Measurements from ENCODE around the gene CLEC4M. TPM values are rescaled to one million over a fixed set of nuclear protein-coding genes. Genes with fewer than 3 reads are reported as not detected.

Gene CLEC4M
- total RNA-seq, 4 donors from 2014 or later, result 0.13 TPM; not detected in 3

DNA sequence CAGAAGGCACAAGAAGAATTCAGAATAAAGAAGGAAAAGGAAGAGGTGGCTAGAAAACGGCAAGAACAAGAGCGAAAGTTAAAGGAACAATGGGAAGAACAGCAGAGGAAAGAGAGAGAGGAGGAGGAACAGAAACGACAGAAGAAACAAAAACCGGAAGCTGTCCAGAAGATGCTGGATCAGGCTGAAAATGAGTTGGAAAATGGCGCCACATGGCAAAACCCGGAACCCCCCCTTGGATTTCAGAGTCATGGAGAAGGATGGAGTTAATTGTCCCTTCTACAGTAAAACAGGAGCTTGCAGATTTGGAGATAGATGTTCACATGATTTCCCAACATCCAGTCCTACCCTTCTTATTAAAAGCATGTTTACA lies 22.4 kb upstream of the CLEC4M start:
- H3K36me3 ChIP-seq, result no peaks in the 10 kb centered on the region
- H3K4me3 ChIP-seq (replicated peaks in 1 of 3), result no peak overlapping the region
- 70 to 83% methylated on average over 6 of the region's 6 CpGs for WGBS, 2 donors
- no peaks in the 10 kb centered on the region for H3K9me3 ChIP-seq
- no peaks in the 10 kb centered on the region for H3K4me1 ChIP-seq
- intact Hi-C loops (cut with DNase I), result no loop called here
- no peak overlapping the region for H3K27ac ChIP-seq
- no peak for DNase-seq
- H3K27me3 ChIP-seq, result no peaks in the 10 kb centered on the region
- no peak for TF ChIP-seq POLR2A (IDR thresholded peaks at IDR 0.05)
- TF ChIP-seq, protein P1, sequence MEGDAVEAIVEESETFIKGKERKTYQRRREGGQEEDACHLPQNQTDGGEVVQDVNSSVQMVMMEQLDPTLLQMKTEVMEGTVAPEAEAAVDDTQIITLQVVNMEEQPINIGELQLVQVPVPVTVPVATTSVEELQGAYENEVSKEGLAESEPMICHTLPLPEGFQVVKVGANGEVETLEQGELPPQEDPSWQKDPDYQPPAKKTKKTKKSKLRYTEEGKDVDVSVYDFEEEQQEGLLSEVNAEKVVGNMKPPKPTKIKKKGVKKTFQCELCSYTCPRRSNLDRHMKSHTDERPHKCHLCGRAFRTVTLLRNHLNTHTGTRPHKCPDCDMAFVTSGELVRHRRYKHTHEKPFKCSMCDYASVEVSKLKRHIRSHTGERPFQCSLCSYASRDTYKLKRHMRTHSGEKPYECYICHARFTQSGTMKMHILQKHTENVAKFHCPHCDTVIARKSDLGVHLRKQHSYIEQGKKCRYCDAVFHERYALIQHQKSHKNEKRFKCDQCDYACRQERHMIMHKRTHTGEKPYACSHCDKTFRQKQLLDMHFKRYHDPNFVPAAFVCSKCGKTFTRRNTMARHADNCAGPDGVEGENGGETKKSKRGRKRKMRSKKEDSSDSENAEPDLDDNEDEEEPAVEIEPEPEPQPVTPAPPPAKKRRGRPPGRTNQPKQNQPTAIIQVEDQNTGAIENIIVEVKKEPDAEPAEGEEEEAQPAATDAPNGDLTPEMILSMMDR (IDR thresholded peaks at IDR 0.05), result no peak

DNA sequence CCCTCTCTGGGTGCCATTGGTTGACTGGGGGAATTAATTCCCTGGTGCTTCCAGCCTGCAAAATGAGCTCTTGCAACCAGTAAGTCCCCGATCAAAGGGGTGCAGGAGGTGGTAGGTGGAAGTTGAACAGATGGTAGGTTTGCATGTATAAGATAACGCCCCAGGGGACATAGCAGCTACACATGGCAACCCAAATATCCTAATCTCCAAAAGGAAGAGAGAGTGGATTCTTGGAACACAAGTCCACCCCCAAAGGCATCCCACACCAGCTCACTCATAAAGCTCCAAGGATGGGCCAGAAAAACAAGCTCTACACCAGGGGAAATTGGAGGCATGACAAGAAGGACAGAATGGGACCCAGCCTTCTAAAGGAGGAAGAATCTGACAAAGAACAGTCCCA lies 20.5 kb upstream of the CLEC4M start:
- DNase-seq, result no peak
- Histone ChIP-seq H3K27ac (no peak overlapping the region), H3K36me3 (no peaks in the 10 kb centered on the region), H3K4me1 (no peaks in the 10 kb centered on the region), H3K4me3 (replicated peaks in 1 of 3) (no peak overlapping the region), H3K9me3 (no peaks in the 10 kb centered on the region), H3K27me3 (no peaks in the 10 kb centered on the region)
- 73 to 76% methylated on average over 2 of the region's 2 CpGs for WGBS, 2 donors
- intact Hi-C loops (cut with DNase I), result no loop called here
- TF ChIP-seq, protein P1 (IDR thresholded peaks at IDR 0.05), result no peak
- no peak for TF ChIP-seq POLR2A (IDR thresholded peaks at IDR 0.05)

GRCh38 chr19:7742991-7743390 lies 20.1 kb upstream of the CLEC4M start:
- no peak for TF ChIP-seq POLR2A (IDR thresholded peaks at IDR 0.05)
- TF ChIP-seq, protein P1 (IDR thresholded peaks at IDR 0.05), result no peak
- no peaks in the 10 kb centered on the region for H3K4me1 ChIP-seq
- intact Hi-C loops (cut with DNase I), result no loop called here
- H3K27me3 ChIP-seq, result no peaks in the 10 kb centered on the region
- DNase-seq, result no peak
- H3K36me3 ChIP-seq, result no peaks in the 10 kb centered on the region
- no peaks in the 10 kb centered on the region for H3K9me3 ChIP-seq
- WGBS, 2 donors, result 77 to 85% methylated on average over 11 of the region's 11 CpGs
- H3K4me3 ChIP-seq (replicated peaks in 1 of 3), result no peak overlapping the region
- no peak overlapping the region for H3K27ac ChIP-seq

DNA sequence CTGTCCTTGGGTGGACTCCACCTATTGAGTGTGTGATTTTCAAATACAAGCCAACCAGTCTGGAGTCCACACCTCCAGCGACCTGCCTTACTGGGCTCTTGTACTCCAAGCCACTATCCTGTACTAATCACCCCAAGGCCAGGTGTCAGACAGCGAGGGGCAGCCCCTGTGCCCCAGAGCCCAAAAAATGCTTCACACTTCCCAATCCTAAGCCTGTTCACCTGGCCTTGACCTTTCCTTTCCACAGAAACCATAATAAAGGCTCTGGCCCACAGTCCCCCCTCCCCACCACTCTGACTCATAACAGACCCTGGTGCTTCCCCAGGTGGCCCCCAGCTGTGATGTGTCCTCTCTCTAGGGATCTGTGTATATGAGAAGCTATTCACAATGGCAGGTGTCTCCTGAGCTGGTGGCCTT lies 19.6 kb upstream of the CLEC4M start:
- DNase-seq, result no peak
- 63 to 75% methylated on average over 2 of the region's 2 CpGs for WGBS, 2 donors

DNA sequence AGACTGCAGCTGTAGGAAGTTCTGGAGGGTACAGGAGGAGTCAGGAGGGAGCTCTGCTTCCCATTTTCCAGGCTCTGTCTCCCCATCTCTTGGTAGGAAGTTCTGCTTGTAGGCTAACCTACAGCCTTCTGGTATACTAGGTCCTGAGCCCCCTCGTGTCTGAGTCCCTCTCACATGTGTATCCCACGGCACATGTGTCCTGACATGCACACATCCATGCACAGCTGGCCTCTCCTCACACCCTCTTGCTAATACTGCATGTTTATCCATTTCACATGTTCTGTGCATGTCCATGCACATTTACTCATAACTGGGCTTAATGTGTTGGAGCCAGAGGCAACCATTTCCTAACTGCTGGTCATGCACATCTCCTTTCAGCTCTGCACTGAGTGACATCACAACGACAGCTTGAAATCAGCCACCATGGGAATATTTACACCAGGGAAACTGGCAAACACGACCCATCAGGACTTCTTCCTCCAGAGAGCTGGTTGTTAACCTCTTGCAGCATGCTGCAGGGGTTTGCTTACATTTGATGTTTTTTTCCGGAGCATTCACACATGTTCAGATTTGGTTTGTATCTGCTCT lies 18.8 kb upstream of the CLEC4M start:
- Histone ChIP-seq H3K4me1 (no peaks in the 10 kb centered on the region), H3K36me3 (no peaks in the 10 kb centered on the region), H3K9me3 (no peaks in the 10 kb centered on the region), H3K4me3 (replicated peaks in 1 of 3) (no peak overlapping the region), H3K27me3 (no peaks in the 10 kb centered on the region), H3K27ac (no peak overlapping the region)
- 57 to 59% methylated on average over 5 of the region's 5 CpGs for WGBS, 2 donors
- intact Hi-C loops (cut with DNase I), result no loop called here
- TF ChIP-seq POLR2A (IDR thresholded peaks at IDR 0.05), result no peak
- TF ChIP-seq, protein P1 (IDR thresholded peaks at IDR 0.05), result no peak
- no peak for DNase-seq

More for the DNA sequence above, 19.6 kb upstream of the CLEC4M start:
- H3K27ac ChIP-seq, result no peak overlapping the region
- no peaks in the 10 kb centered on the region for H3K9me3 ChIP-seq
- H3K4me3 ChIP-seq (replicated peaks in 1 of 3), result no peak overlapping the region
- TF ChIP-seq POLR2A (IDR thresholded peaks at IDR 0.05), result no peak
- TF ChIP-seq, protein P1 (IDR thresholded peaks at IDR 0.05), result no peak
- intact Hi-C loops (cut with DNase I), result no loop called here
- no peaks in the 10 kb centered on the region for H3K36me3 ChIP-seq
- no peaks in the 10 kb centered on the region for H3K27me3 ChIP-seq
- no peaks in the 10 kb centered on the region for H3K4me1 ChIP-seq
